ENCODE measurements around the gene SLC52A1.

DNA sequence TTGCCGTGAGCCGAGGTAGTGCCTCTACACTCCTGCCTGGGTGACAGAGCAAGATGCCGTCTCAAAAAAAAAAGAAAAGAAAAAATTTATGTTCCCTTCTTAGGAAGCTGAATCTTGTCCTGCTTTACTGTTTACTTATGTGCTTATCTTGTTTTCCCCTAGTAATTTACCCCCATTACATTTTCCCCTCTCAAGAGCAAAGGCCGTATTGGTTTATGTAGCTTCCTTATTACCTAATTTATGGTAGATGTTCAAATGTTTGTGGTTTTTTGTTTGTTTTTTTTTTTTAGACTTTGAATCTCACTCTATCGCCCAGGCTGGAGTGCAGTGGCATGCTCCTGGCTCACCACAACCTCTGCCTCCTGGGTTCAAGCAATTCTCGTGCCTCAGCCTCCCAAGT, 10.3 kb upstream of the SLC52A1 start:
- TF ChIP-seq, protein P1, sequence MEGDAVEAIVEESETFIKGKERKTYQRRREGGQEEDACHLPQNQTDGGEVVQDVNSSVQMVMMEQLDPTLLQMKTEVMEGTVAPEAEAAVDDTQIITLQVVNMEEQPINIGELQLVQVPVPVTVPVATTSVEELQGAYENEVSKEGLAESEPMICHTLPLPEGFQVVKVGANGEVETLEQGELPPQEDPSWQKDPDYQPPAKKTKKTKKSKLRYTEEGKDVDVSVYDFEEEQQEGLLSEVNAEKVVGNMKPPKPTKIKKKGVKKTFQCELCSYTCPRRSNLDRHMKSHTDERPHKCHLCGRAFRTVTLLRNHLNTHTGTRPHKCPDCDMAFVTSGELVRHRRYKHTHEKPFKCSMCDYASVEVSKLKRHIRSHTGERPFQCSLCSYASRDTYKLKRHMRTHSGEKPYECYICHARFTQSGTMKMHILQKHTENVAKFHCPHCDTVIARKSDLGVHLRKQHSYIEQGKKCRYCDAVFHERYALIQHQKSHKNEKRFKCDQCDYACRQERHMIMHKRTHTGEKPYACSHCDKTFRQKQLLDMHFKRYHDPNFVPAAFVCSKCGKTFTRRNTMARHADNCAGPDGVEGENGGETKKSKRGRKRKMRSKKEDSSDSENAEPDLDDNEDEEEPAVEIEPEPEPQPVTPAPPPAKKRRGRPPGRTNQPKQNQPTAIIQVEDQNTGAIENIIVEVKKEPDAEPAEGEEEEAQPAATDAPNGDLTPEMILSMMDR (IDR thresholded peaks at IDR 0.05) = no peak
- no peak for TF ChIP-seq POLR2A (IDR thresholded peaks at IDR 0.05)

Data from tibial nerve (tissue), 3 donors.